Measurements from ENCODE around the gene IDI1. TPM values are rescaled to one million over a fixed set of nuclear protein-coding genes. Genes with fewer than 3 reads are reported as not detected.
A peak's percentile ranks its signal among the peaks of the same experiment; 100 is the strongest.

The IDI1 gene
- total and polyA plus RNA-seq, 2 of the 13 experiments (the other 11 are each of a cell fraction or from before 2014, with no cell fraction given), result 44.4 to 145 TPM

- TF ChIP-seq IKZF1 (IDR thresholded peaks at IDR 0.05) (no peak), SMAD9 (CRISPR knock-in tag; IDR thresholded peaks at IDR 0.05) (no peak), CC2D1A (CRISPR knock-in tag; IDR thresholded peaks at IDR 0.05) (no peak), NCOA5 (CRISPR knock-in tag; IDR thresholded peaks at IDR 0.05) (no peak), NR2C2 (CRISPR knock-in tag; IDR thresholded peaks at IDR 0.05; ENCODE audit: borderline replicate concordance) (no peak), GZF1 (CRISPR knock-in tag; IDR thresholded peaks at IDR 0.05) (no peak), CBX1 (IDR thresholded peaks at IDR 0.05; ENCODE audit: low read depth) (no peak), KLF13 (CRISPR knock-in tag; IDR thresholded peaks at IDR 0.05) (no peak), ZHX1 (CRISPR knock-in tag; IDR thresholded peaks at IDR 0.05; ENCODE audit: low read depth) (no peak), CREB1 (IDR thresholded peaks at IDR 0.05) (peak; percentile 82), CREB1 (CRISPR knock-in tag; IDR thresholded peaks at IDR 0.05) (no peak), MTA1 (CRISPR knock-in tag; IDR thresholded peaks at IDR 0.05; ENCODE audit: borderline replicate concordance) (0 out of 2 replicates have a peak, but pooled peaks have one; percentile 9), MXD1 (CRISPR knock-in tag; IDR thresholded peaks at IDR 0.05) (no peak), RAD21 (CRISPR knock-in tag; IDR thresholded peaks at IDR 0.05) (peak; percentile 51), MED13 (CRISPR knock-in tag; IDR thresholded peaks at IDR 0.05) (no peak), THAP8 (CRISPR knock-in tag; IDR thresholded peaks at IDR 0.05; ENCODE audit: borderline replicate concordance) (no peak), ETV6 (CRISPR knock-in tag; conservative IDR thresholded peaks at IDR 0.05) (no peak), SAFB2 (CRISPR knock-in tag; IDR thresholded peaks at IDR 0.05; ENCODE audit: borderline replicate concordance, low read depth) (no peak), RARA (CRISPR knock-in tag; IDR thresholded peaks at IDR 0.05) (no peak), RELA (CRISPR knock-in tag; IDR thresholded peaks at IDR 0.05) (no peak), RBAK (CRISPR knock-in tag; IDR thresholded peaks at IDR 0.05) (no peak), ZSCAN30 (CRISPR knock-in tag; IDR thresholded peaks at IDR 0.05) (no peak), ZNF605 (CRISPR knock-in tag; IDR thresholded peaks at IDR 0.05) (no peak; the same call in 1 of the 2 replicates), HOMEZ (CRISPR knock-in tag; IDR thresholded peaks at IDR 0.05; ENCODE audit: low read depth) (no peak), POGK (CRISPR knock-in tag; conservative IDR thresholded peaks at IDR 0.05) (no peak), ZNF724P (CRISPR knock-in tag; IDR thresholded peaks at IDR 0.05; ENCODE audit: borderline replicate concordance) (peak; percentile 59; the same call in 1 of the 2 replicates)
These were observed 579 bp downstream of the IDI1 start (continued) for GRCh38 chr10:1048349-1048731.
